ENCODE results near the gene PTPN22.

PTPN22 gene

DNA sequence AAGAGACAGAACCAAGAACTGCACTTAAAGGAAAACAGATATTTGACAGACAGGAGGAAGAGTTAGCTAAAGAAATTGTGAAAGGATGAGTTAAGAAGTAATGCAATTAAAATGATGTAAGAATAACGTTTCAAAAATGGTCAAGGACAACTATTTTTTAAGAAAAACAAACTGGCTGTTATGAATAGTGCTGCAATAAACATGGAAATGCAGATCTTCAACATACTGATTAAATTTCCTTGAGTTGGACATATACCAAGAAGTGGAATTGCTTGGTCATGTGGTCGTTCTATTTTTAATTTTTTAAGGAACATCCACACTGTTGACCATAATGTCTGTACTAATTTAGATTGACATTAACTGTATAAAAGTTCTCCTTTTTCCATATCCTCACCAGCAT lies 89.1 kb downstream of the PTPN22 start:
- H3K9me3 ChIP-seq (ENCODE audit: insufficient read depth, low read length): no peaks in the 10 kb centered on the region
- H3K27me3 ChIP-seq (ENCODE audit: low read depth, low read length): no peaks in the 10 kb centered on the region
- peaks cover 29% of the 10 kb centered on the region for H3K4me1 ChIP-seq (ENCODE audit: low read length)
- H3K79me2 ChIP-seq (ENCODE audit: low read length): peaks cover 76% of the 10 kb centered on the region
- H3K27ac ChIP-seq (ENCODE audit: low read length): no peak overlapping the region
- H3K36me3 ChIP-seq (replicated peaks; ENCODE audit: low read depth, low read length): no peaks in the 10 kb centered on the region
- no peak overlapping the region for H3K9ac ChIP-seq (ENCODE audit: low read length)
- no peak overlapping the region for H3K4me3 ChIP-seq (ENCODE audit: low read length)
- no peak for TF ChIP-seq EZH2phosphoT487 (IDR thresholded peaks at IDR 0.05; ENCODE audit: low read depth)
- TF ChIP-seq, protein P1, sequence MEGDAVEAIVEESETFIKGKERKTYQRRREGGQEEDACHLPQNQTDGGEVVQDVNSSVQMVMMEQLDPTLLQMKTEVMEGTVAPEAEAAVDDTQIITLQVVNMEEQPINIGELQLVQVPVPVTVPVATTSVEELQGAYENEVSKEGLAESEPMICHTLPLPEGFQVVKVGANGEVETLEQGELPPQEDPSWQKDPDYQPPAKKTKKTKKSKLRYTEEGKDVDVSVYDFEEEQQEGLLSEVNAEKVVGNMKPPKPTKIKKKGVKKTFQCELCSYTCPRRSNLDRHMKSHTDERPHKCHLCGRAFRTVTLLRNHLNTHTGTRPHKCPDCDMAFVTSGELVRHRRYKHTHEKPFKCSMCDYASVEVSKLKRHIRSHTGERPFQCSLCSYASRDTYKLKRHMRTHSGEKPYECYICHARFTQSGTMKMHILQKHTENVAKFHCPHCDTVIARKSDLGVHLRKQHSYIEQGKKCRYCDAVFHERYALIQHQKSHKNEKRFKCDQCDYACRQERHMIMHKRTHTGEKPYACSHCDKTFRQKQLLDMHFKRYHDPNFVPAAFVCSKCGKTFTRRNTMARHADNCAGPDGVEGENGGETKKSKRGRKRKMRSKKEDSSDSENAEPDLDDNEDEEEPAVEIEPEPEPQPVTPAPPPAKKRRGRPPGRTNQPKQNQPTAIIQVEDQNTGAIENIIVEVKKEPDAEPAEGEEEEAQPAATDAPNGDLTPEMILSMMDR (IDR thresholded peaks at IDR 0.05; ENCODE audit: low read depth, low read length): no peak
- no peak overlapping the region for H2AFZ ChIP-seq (ENCODE audit: low read depth, low read length)
- no peak overlapping the region for H3K4me2 ChIP-seq (ENCODE audit: low read length)
- peaks cover 18% of the 10 kb centered on the region; the same call in 1 of the 2 replicates for H4K20me1 ChIP-seq (ENCODE audit: insufficient read depth, low read length)

DNA sequence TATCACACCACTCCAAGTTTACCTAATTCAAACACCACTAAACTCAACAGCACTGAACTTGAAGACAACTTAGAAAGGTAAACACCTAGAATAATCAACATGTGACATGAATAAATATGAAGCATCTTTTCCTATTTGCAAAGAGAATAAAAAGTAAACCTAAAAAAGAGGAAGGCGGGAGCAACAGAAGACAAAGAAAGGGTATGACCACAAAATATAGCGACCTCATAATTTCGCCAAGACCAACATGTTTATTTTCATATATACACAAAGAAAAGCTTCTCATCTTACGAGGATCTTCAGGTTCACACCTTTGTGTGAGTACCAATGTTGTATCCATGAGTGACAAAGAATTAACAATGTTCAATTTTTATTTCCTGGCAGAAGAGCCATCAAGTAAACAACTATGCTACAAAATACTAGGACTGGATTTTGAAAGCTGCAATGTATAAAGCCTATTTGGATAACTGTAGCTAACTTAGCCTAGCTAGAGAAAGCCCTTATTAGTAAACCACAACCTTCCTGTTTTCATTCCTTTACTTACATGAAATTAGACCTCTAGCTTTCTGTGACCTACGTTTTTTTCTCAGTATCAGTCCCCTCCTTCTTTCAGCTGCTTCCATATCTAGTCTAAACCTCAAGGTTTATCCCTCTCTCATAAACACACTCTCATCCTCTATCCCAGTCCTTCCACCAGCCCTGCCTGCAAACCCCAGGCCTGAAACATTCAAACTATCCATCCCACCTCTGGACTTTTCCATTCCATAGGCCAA lies 91.0 kb downstream of the PTPN22 start:
- Histone ChIP-seq H3K4me3 (ENCODE audit: low read length) (no peak overlapping the region), H3K9me3 (ENCODE audit: insufficient read depth, low read length) (no peaks in the 10 kb centered on the region), H3K27ac (ENCODE audit: low read length) (no peak overlapping the region), H3K9ac (ENCODE audit: low read length) (no peak overlapping the region), H3K4me2 (ENCODE audit: low read length) (no peak overlapping the region; the same call in 1 of the 2 replicates), H4K20me1 (ENCODE audit: insufficient read depth, low read length) (peaks cover 18% of the 10 kb centered on the region; the same call in 1 of the 2 replicates), H3K36me3 (replicated peaks; ENCODE audit: low read depth, low read length) (peaks cover 3% of the 10 kb centered on the region), H3K79me2 (ENCODE audit: low read length) (peaks cover 63% of the 10 kb centered on the region), H3K27me3 (ENCODE audit: low read depth, low read length) (no peaks in the 10 kb centered on the region), H2AFZ (ENCODE audit: low read depth, low read length) (no peak overlapping the region), H3K4me1 (ENCODE audit: low read length) (peaks cover 29% of the 10 kb centered on the region)
- TF ChIP-seq EZH2phosphoT487 (IDR thresholded peaks at IDR 0.05; ENCODE audit: low read depth): no peak
- TF ChIP-seq, protein P1 (IDR thresholded peaks at IDR 0.05; ENCODE audit: low read depth, low read length): no peak

DNA sequence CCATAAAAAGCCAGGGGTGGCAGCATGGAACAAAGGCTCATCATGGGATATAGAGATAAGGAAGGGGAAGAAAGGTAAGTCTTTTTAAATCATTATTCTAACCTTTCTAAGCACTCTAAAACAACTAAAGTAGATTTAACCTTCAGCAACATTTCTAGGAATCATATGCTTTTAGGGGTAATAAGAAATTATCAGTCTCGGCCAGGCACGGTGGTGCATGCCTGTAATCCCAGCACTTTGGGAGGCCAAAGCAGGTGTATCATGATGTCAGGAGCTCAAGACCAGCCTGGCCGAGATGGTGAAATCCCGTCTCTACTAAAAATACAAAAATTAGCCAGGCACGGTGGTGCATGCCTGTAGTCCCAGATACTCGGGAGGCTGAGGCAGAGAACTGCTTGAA lies 92.0 kb downstream of the PTPN22 start:
- H3K9ac ChIP-seq (ENCODE audit: low read length): no peak overlapping the region
- no peak overlapping the region for H2AFZ ChIP-seq (ENCODE audit: low read depth, low read length)
- H3K79me2 ChIP-seq (ENCODE audit: low read length): peaks cover 59% of the 10 kb centered on the region
- no peak overlapping the region for H3K4me3 ChIP-seq (ENCODE audit: low read length)
- H4K20me1 ChIP-seq (ENCODE audit: insufficient read depth, low read length): peaks cover 18% of the 10 kb centered on the region; the same call in 1 of the 2 replicates
- no peak overlapping the region for H3K4me2 ChIP-seq (ENCODE audit: low read length)
- peaks cover 29% of the 10 kb centered on the region for H3K4me1 ChIP-seq (ENCODE audit: low read length)
- no peaks in the 10 kb centered on the region for H3K27me3 ChIP-seq (ENCODE audit: low read depth, low read length)
- TF ChIP-seq, protein P1 (IDR thresholded peaks at IDR 0.05; ENCODE audit: low read depth, low read length): no peak
- TF ChIP-seq EZH2phosphoT487 (IDR thresholded peaks at IDR 0.05; ENCODE audit: low read depth): no peak
- H3K36me3 ChIP-seq (replicated peaks; ENCODE audit: low read depth, low read length): peaks cover 3% of the 10 kb centered on the region
- H3K27ac ChIP-seq (ENCODE audit: low read length): no peak overlapping the region
- no peaks in the 10 kb centered on the region for H3K9me3 ChIP-seq (ENCODE audit: insufficient read depth, low read length)

DNA sequence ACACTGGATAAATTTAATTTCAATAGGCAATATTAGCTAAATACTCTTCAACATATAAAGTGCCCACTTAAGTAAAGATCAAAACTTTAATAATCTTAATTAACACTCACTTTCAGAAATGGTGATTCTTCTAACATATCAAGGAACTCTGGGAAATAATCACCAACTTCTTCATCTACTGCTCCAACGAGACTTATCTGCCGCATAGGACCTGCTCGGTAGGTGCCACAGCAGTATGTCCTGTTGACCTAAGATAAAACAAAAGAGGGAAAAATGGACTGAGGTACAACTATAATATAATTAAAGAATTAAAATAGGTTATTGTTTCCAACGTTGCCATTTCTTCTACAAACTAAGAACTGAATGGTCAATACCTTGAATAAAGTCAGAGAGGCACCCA lies 94.0 kb downstream of the PTPN22 start:
- Histone ChIP-seq H3K9ac (ENCODE audit: low read length) (no peak overlapping the region), H2AFZ (ENCODE audit: low read depth, low read length) (no peak overlapping the region), H3K36me3 (replicated peaks; ENCODE audit: low read depth, low read length) (peaks cover 3% of the 10 kb centered on the region), H3K4me1 (ENCODE audit: low read length) (peaks cover 12% of the 10 kb centered on the region), H4K20me1 (ENCODE audit: insufficient read depth, low read length) (peaks cover 13% of the 10 kb centered on the region; the same call in 1 of the 2 replicates), H3K27ac (ENCODE audit: low read length) (no peak overlapping the region), H3K27me3 (ENCODE audit: low read depth, low read length) (no peaks in the 10 kb centered on the region), H3K4me2 (ENCODE audit: low read length) (no peak overlapping the region), H3K79me2 (ENCODE audit: low read length) (peaks cover 42% of the 10 kb centered on the region), H3K9me3 (ENCODE audit: insufficient read depth, low read length) (no peaks in the 10 kb centered on the region), H3K4me3 (ENCODE audit: low read length) (no peak overlapping the region)
- no peak for TF ChIP-seq EZH2phosphoT487 (IDR thresholded peaks at IDR 0.05; ENCODE audit: low read depth)
- TF ChIP-seq, protein P1 (IDR thresholded peaks at IDR 0.05; ENCODE audit: low read depth, low read length): no peak
